K562 treated with DMSO at 1 percent for 48 hours (cell line): Measurements from ENCODE around the gene HOXD12. TPM values are rescaled to one million over a fixed set of nuclear protein-coding genes. Genes with fewer than 3 reads are reported as not detected.

ENCODE experiments used
- total RNA-seq: library from RNA; unstranded; fragments of 300-600 nt; gene quantifications from 2 replicates; pipeline ENCODE4 v1.2.3, GENCODE V29; 2022; ENCODE audit warnings: low replicate concordance; ENCODE audit errors: extremely low read depth

HOXD12 gene
- not detected in 2 replicates for total RNA-seq

GRCh38 chr2:176099728-176100546, at the start of gene HOXD12:
Gene HOXD12 (plus strand): TSS chr2:176099795. CDS start chr2:176099802, 7 bp downstream.

GRCh38 chr2:176083796-176084261, 15.8 kb upstream of the HOXD12 start, which contains the start of gene EVX2:
Gene EVX2 (minus strand): TSS chr2:176083962. CDS start chr2:176083776, 186 bp downstream.

GRCh38 chr2:176092270-176093144, 7.1 kb upstream of the HOXD12 start, which contains the start of gene HOXD13:
Gene HOXD13 (plus strand): TSS chr2:176092721. CDS start chr2:176092891, 170 bp downstream.

GRCh38 chr2:176106581-176107539, 7.3 kb downstream of the HOXD12 start, which contains the start of gene HOXD11:
Gene HOXD11 (plus strand): TSS chr2:176107280. CDS start chr2:176107356, 76 bp downstream.

GRCh38 chr2:176115883-176116813, 16.6 kb downstream of the HOXD12 start, which contains the start of gene HOXD10:
Gene HOXD10 (plus strand): TSS chr2:176116778. CDS start chr2:176116834, 56 bp downstream.

GRCh38 chr2:176122683-176123410, 23.3 kb downstream of the HOXD12 start, which contains the start of gene HOXD9:
Gene HOXD9 (plus strand): TSS chr2:176122719. CDS start chr2:176122769, 50 bp downstream.

GRCh38 chr2:176128982-176129796, 29.6 kb downstream of the HOXD12 start, which contains the start of gene HOXD8:
Gene HOXD8 (plus strand): TSS chr2:176129705. CDS start chr2:176130367, 662 bp downstream.

GRCh38 chr2:176151442-176152287, 52.1 kb downstream of the HOXD12 start, which contains the start of gene HOXD4:
Gene HOXD4 (plus strand): TSS chr2:176151550. CDS start chr2:176151634, 84 bp downstream.

Other genes with a start within 250 kb of the HOXD12 start
- not detected in 2 replicates for gene LNPK, start 97.5 kb upstream of the HOXD12 start, total RNA-seq
- not detected in 2 replicates for gene EVX2, start 15.8 kb upstream of the HOXD12 start, total RNA-seq
- not detected in 2 replicates for gene HOXD13, start 7.1 kb upstream of the HOXD12 start, total RNA-seq
- gene HOXD11, start 7.5 kb downstream of the HOXD12 start, total RNA-seq = not detected in 2 replicates
- not detected in 2 replicates for gene HOXD10, start 17.0 kb downstream of the HOXD12 start, total RNA-seq
- not detected in 2 replicates for gene HOXD9, start 22.9 kb downstream of the HOXD12 start, total RNA-seq
- gene HOXD8, start 29.9 kb downstream of the HOXD12 start, total RNA-seq = not detected in 2 replicates
- gene HOXD4, start 51.8 kb downstream of the HOXD12 start, total RNA-seq = not detected in 2 replicates
- gene HOXD3, start 57.5 kb downstream of the HOXD12 start, total RNA-seq = not detected in 2 replicates
- not detected in 2 replicates for gene HOXD1, start 88.9 kb downstream of the HOXD12 start, total RNA-seq
- not detected in 2 replicates for gene MTX2, start 169.6 kb downstream of the HOXD12 start, total RNA-seq